ENCODE measurements around the gene FBXO47.

Gene FBXO47

DNA sequence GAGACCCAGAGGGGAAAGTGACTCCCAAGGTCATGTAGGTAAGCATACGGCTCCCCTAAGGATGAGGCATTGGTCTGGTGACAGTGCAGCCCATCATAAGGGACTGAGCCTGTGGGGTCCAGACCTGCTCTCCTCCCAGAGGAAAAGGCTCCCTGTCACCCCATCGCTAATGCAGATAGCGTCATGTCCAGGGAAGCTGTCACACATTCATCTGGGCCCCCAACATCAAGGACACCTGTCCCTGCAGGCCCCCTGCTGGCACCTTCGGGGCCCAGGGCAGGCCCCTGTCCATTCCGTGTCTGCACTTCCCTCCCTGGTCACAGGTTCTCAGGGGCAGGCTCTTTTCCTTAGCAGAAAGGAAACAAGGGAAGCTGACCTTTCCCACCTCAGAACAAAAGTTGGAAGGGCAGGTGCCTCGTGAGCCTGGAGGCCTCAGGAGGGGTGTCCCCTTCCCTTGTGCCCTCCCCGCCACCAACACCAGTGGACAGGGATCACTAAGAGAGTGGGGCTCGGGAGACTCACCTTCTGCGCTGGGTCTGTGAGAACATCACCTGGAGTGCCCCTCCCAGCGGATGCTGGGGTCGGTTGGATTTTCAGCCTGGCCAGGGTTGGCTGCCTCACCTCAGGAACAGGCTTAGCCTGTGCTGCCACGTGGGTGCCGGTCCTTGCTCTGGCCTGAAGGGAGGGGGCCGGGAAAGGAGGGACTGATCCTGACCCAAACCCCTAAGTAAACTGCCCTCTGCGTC, 59.1 kb downstream of the FBXO47 start:
- in situ Hi-C loops (cut with HindIII; ENCODE audit: low sequenced_read_pairs) = no loop called here

GRCh38 chr17:38906460-38907228, 60.6 kb downstream of the FBXO47 start:
- in situ Hi-C loops (cut with HindIII; ENCODE audit: low sequenced_read_pairs) = no loop called here

DNA sequence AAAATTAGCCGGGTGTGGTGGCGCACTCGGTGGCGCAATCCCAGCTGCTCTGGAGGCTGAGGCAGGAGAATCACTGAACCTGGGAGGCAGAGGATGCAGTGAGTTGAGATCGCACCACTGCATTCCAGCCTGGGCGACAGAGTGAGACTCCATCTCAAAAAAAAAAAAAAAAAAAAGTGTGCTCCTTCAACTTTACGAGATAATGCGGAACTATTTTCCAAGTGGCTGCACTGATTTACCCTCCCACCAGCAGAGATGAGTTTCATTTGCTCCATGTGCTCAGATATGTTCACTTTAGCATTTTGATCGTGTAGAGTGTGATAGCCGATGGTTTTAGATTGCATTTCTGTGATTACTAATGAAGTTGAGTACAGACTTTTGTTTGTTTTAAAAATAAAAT, 61.8 kb downstream of the FBXO47 start:
- in situ Hi-C loops (cut with HindIII; ENCODE audit: low sequenced_read_pairs) = no loop called here

DNA sequence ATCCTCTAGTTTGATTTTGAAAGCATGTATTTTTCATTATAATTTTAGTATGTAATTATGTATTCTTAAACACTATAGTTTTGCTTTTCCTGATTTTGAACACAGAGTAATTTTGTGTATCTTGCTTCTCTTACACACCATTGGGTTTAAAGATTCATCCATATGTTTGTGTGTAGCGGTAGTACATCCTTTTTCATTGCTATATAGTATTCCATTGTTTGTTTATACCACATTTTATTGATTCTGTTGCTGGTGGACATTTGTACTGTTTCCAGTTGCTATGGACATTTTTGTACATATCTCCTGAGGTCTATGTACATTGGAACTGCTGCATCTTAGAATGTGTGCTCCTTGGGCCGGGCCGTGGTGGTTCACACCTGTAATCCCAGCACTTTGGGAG, 62.3 kb downstream of the FBXO47 start:
- in situ Hi-C loops (cut with HindIII; ENCODE audit: low sequenced_read_pairs) = no loop called here

- in situ Hi-C loops (cut with HindIII; ENCODE audit: low sequenced_read_pairs) = no loop called here
Measured at GRCh38 chr17:38903404-38903803, 63.8 kb downstream of the FBXO47 start.

- in situ Hi-C loops (cut with HindIII; ENCODE audit: low sequenced_read_pairs) = no loop called here
Measured at GRCh38 chr17:38900978-38901656, 66.1 kb downstream of the FBXO47 start.

- in situ Hi-C loops (cut with HindIII; ENCODE audit: low sequenced_read_pairs) = loop anchor here (25.0 kb wide), 1 partner anchor 288 kb away; the partner anchor contains the start of gene CACNB1
Measured at GRCh38 chr17:38899421-38899820, 67.8 kb downstream of the FBXO47 start.

- in situ Hi-C loops (cut with HindIII; ENCODE audit: low sequenced_read_pairs) = loop anchor here (25.0 kb wide), 1 partner anchor 288 kb away; the partner anchor contains the start of gene CACNB1
Measured at GRCh38 chr17:38898812-38899348, 68.3 kb downstream of the FBXO47 start.

DNA sequence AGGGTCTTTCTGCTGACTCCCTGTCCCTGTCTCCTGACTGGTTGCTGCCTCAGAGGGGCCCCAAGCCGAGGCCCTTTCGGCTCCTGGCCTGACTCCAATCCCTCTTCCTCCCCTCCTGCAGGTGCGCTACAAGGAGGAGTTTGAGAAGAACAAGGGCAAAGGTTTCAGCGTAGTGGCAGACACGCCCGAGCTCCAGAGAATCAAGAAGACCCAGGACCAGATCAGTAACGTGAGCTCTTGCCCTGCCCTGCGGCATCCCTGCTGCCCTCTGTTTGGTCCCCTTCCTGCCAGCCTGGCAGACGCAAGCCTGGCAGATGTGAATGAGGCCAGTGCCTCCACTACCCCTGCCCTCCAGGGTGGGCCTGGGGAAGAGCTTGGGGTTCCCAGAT, 68.9 kb downstream of the FBXO47 start:
- in situ Hi-C loops (cut with HindIII; ENCODE audit: low sequenced_read_pairs) = loop anchor here (25.0 kb wide), 1 partner anchor 289 kb away; the partner anchor contains the start of gene CACNB1

DNA sequence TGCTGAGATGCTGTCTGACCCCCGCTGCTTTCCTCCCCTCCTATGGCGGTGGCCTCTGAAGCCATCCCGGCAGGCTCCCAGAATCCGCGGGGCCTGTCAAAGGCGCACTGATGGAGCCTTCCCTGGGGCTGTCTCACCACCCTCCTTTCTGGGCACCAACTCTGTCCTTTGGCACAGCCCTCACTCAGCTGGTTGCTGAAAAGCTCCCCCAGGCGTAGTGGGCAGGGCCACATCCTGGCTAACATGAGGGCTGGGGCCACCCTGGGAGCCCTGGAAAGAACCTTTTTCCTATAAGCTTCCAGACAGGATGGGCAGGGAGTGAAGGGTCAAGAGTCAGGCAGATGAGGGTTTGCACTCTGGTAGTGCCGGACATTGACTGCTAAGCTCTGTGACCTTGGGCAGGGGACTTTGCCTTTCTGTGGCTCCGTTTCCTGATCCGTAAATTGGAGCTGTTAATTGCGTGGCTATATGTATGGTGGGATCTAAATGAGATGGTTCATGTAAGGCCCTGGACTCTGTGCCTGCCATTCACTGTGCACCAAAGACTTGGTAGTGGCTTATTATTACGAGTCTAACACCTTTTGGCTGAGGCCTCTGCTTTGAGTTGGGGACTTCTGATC, 69.4 kb downstream of the FBXO47 start:
- in situ Hi-C loops (cut with HindIII; ENCODE audit: low sequenced_read_pairs) = loop anchor here (25.0 kb wide), 1 partner anchor 290 kb away; the partner anchor contains the start of gene CACNB1

DNA sequence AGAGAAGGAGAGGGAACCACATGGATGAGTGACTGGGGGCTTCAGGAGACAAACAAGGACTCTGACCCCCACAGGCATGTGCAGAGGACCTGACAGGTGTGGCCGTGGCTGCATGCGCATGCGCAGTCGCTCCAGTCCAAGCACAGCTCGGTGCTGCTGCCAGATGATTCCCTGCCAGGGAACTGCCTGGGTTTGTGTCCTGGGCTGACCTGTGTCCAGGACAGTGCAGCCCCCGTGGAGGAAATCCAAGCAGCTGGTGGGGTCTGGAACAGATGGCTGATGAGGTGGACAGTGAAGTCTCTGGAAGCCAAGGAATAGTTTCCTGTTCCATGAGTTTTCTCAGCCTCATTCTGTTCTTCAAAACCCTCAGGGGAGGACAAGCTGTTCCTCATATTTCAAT, 70.0 kb downstream of the FBXO47 start:
- in situ Hi-C loops (cut with HindIII; ENCODE audit: low sequenced_read_pairs) = loop anchor here (25.0 kb wide), 1 partner anchor 290 kb away; the partner anchor contains the start of gene CACNB1

- in situ Hi-C loops (cut with HindIII; ENCODE audit: low sequenced_read_pairs) = loop anchor here (25.0 kb wide), 1 partner anchor 291 kb away; the partner anchor contains the start of gene CACNB1
Measured at GRCh38 chr17:38896346-38896954, 70.8 kb downstream of the FBXO47 start.

DNA sequence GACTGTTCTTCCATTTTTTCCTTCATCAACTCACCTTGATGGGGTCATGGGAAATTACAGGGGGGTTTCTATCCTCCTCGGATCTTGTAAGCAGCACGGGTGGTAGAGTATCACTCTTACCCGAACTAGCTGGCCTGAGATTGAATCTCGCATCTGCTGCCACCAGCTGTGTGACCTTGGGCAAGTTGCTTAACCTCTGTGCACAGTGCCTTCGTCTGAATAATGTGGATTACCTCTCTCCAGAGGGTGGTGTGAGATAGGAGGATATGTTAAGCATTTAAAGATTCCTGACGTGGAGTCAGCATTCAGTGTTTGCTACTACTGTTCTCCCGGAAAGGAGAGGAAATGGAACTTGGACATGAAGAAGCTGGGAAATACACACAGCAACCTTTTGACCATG, 72.9 kb downstream of the FBXO47 start:
- in situ Hi-C loops (cut with HindIII; ENCODE audit: low sequenced_read_pairs) = loop anchor here (25.0 kb wide), 1 partner anchor 293 kb away; the partner anchor contains the start of gene CACNB1

DNA sequence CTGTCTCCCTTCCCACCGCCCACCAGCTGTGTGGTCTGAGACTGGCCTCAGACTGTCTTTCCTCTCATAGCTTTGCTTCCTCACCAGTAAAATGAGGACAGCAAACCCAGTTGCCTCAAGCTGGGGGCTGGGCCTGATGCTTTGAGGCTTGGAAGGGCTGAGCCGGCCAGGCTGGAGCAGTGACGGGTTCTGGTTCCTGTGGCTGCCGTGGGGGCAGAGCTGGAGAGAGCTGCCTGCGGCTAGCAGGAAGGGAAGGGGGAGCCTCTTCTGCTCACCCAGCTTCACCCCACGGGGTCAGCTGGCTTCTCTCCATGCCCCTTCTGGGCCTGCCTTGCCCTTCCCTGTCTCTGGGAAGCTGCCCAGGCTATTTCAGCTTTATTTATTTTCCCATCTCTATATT, 73.6 kb downstream of the FBXO47 start:
- in situ Hi-C loops (cut with HindIII; ENCODE audit: low sequenced_read_pairs) = loop anchor here (25.0 kb wide), 1 partner anchor 294 kb away; the partner anchor contains the start of gene CACNB1

DNA sequence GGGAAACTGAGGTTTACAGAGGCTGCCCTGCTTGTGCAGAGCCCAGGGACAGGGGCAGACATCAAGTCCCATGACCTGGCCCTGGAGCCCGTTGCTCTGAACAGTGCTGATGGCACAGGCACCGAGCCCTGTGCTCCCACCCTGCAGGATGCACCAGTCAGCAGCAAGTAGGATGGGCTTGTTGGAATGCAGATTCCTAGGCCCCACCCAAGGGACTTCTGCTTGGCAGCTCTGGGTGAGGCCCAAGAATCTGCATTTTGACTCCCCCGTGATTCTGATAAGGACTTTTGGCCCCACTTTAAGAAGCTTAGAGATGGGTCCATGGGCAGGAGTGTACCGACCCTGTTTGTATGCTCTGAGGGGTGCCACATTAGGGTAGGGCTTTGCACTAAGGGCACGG, 74.1 kb downstream of the FBXO47 start:
- in situ Hi-C loops (cut with HindIII; ENCODE audit: low sequenced_read_pairs) = loop anchor here (25.0 kb wide), 1 partner anchor 294 kb away; the partner anchor contains the start of gene CACNB1

- in situ Hi-C loops (cut with HindIII; ENCODE audit: low sequenced_read_pairs) = loop anchor here (25.0 kb wide), 1 partner anchor 295 kb away; the partner anchor contains the start of gene CACNB1
Measured at GRCh38 chr17:38892620-38893019, 74.6 kb downstream of the FBXO47 start.

DNA sequence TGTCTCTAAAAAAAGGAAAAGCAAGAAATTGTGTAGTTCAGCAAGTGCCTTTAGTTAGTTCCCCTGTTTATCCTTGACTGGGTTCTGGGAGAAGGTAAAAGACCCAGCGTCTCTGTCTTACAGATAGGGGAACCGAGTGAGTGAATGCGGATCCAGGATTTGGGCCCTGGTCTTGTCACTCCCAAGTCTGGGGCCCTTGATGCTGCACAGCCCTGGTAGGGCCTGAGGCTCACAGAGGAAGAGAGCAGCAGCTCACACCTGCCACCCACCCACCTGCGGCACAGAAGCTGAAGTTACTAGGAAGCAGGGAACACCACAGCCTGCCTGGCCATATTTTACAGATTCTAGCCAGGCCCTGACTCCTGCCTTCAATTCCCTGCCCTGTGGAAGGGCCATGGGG, 75.1 kb downstream of the FBXO47 start:
- in situ Hi-C loops (cut with HindIII; ENCODE audit: low sequenced_read_pairs) = loop anchor here (25.0 kb wide), 1 partner anchor 295 kb away; the partner anchor contains the start of gene CACNB1

DNA sequence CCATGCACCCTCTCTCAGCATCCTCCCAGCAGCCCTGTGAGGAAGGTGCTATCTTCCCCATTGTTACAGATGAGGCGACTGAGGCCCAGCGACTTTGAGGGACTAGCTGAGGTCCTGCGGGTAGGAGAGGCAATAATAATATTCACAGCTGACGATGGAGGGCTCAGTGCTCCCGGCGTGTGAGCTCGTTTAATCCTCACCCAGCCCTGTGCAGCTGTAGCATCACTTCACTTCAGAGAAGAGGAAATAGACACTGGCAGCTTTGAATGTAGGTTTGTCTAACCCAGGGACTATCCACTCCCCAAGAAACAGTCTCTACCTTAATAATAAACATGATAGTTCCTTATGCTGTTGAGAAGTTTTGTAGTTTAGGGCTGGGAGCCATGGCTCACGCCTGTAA, 75.8 kb downstream of the FBXO47 start:
- in situ Hi-C loops (cut with HindIII; ENCODE audit: low sequenced_read_pairs) = loop anchor here (25.0 kb wide), 1 partner anchor 296 kb away; the partner anchor contains the start of gene CACNB1

DNA sequence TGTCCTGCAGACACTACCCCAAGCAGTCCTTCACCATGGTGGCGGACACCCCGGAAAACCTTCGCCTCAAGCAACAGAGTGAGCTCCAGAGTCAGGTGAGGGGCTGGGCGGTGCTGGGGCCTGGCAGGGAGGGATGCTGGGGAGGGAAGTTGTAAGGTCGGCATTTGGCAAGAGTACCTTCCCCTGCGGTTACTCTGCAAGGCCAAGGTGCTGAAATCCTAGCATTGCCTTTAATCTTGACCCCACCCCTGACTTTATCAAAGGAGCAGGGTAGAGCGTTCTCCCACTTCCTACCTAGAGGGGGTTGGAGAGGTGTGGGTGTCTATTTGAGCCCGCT, 76.8 kb downstream of the FBXO47 start:
- in situ Hi-C loops (cut with HindIII; ENCODE audit: low sequenced_read_pairs) = loop anchor here (25.0 kb wide), 1 partner anchor 297 kb away; the partner anchor contains the start of gene CACNB1
